HepG2 (cell line): ENCODE data around the gene ABHD6. TPM values are rescaled to one million over a fixed set of nuclear protein-coding genes. Genes with fewer than 3 reads are reported as not detected.

Experiments used
- ATRX ChIP-seq: sonication (generic); formaldehyde crosslinking; IDR thresholded peaks from 2 replicates; pipeline ENCODE4 v1.4.0; 2020; ENCODE audit warnings: missing genetic modification reagents, borderline replicate concordance
- CHCHD3 ChIP-seq: sonication (generic); formaldehyde crosslinking; IDR thresholded peaks from 2 replicates; pipeline ENCODE4 v1.8.0; 2022; ENCODE audit warnings: mild to moderate bottlenecking, missing genetic modification reagents, moderate library complexity
- GZF1 ChIP-seq: sonication (generic); formaldehyde crosslinking; IDR thresholded peaks from 2 replicates; pipeline ENCODE4 v1.5.1; 2020; ENCODE audit warnings: mild to moderate bottlenecking, missing genetic modification reagents
- KLF16 ChIP-seq, 2 experiments: sonication (generic) in 1 of 2; formaldehyde crosslinking in 1 of 2; IDR thresholded peaks; 2 replicates each; pipeline versions ENCODE4 v1.6.1 to v1.8.0; 2016 to 2023; ENCODE audit warnings: missing genetic modification reagents in 2 of 2, missing compliant biosample characterization in 1 of 2
- NFATC3 ChIP-seq: sonication (generic); formaldehyde crosslinking; IDR thresholded peaks from 2 replicates; pipeline ENCODE4 v1.5.1; 2020; ENCODE audit warnings: mild to moderate bottlenecking, missing genetic modification reagents
- PITX1 ChIP-seq: sonication (generic); formaldehyde crosslinking; IDR thresholded peaks from 2 replicates; pipeline ENCODE4 v1.5.1; 2020; ENCODE audit warnings: mild to moderate bottlenecking, missing genetic modification reagents
- POLR2A ChIP-seq, 2 experiments: IDR thresholded peaks; 2 replicates each; pipeline ENCODE4 v1.6.1; 2011; ENCODE audit warnings: low read depth in 2 of 2, low read length in 2 of 2, mild to moderate bottlenecking in 1 of 2, moderate library complexity in 1 of 2; ENCODE audit not compliant: insufficient read depth in 1 of 2
- PRPF4 ChIP-seq: fragments of 200-400 bp; formaldehyde crosslinking; IDR thresholded peaks from 2 replicates; pipeline ENCODE4 v1.6.1; 2016; ENCODE audit warnings: low read length, low read depth; ENCODE audit not compliant: poor library complexity, severe bottlenecking
- RXRB ChIP-seq: IDR thresholded peaks from 2 replicates; pipeline ENCODE4 v1.6.1; 2016; ENCODE audit warnings: borderline replicate concordance, missing genetic modification reagents, missing compliant biosample characterization
- SAFB2 ChIP-seq: sonication (generic); formaldehyde crosslinking; IDR thresholded peaks from 2 replicates; pipeline ENCODE4 v1.5.1; 2020; ENCODE audit warnings: missing genetic modification reagents, low read depth, mild to moderate bottlenecking, borderline replicate concordance
- SUZ12 ChIP-seq: fragments of 150-350 bp; IDR thresholded peaks from 2 replicates; pipeline ENCODE4 v1.6.1; 2014; ENCODE audit warnings: low read depth, low read length
- TCF12 ChIP-seq, 2 experiments: fragments of 450-650 bp in 1 of 2; sonication (generic) in 1 of 2; formaldehyde crosslinking in 1 of 2; IDR thresholded peaks; 2 replicates each; pipeline versions ENCODE4 v1.6.1 to v1.8.0; 2017 to 2022; ENCODE audit warnings: antibody characterized with exemption in 1 of 2, mild to moderate bottlenecking in 1 of 2, missing genetic modification reagents in 1 of 2, moderate library complexity in 1 of 2
- XRCC5 ChIP-seq: fragments of 200-400 bp; formaldehyde crosslinking; optimal IDR thresholded peaks from 2 replicates; pipeline ENCODE3; 2017; ENCODE audit warnings: mild to moderate bottlenecking, low read length
- ZNF207 ChIP-seq: fragments of 450-650 bp; IDR thresholded peaks from 2 replicates; pipeline ENCODE4 v1.6.1; 2016; ENCODE audit warnings: antibody characterized with exemption, borderline replicate concordance
- ZNF350 ChIP-seq: sonication (generic); formaldehyde crosslinking; IDR thresholded peaks from 2 replicates; pipeline ENCODE4 v1.4.0; 2020; ENCODE audit warnings: mild to moderate bottlenecking, low read depth, missing genetic modification reagents, borderline replicate concordance
- ZNF432 ChIP-seq: sonication (generic); formaldehyde crosslinking; IDR thresholded peaks from 2 replicates; pipeline ENCODE4 v1.5.0; 2020; ENCODE audit warnings: missing genetic modification reagents, mild to moderate bottlenecking, borderline replicate concordance
- ZNF530 ChIP-seq: sonication (generic); formaldehyde crosslinking; IDR thresholded peaks from 2 replicates; pipeline ENCODE4 v1.5.0; 2020; ENCODE audit warnings: low read depth, mild to moderate bottlenecking, missing genetic modification reagents
- ZNF709 ChIP-seq: sonication (generic); formaldehyde crosslinking; IDR thresholded peaks from 2 replicates; pipeline ENCODE4 v1.5.0; 2020; ENCODE audit warnings: mild to moderate bottlenecking, missing genetic modification reagents
- ZNF768 ChIP-seq: sonication (generic); formaldehyde crosslinking; IDR thresholded peaks from 2 replicates; pipeline ENCODE4 v1.4.0; 2020; ENCODE audit warnings: missing genetic modification reagents
- polyA plus RNA-seq, 8 experiments: library from polyadenylated mRNA; depleted of rRNA in 3 of 8; stranded (reverse) in 7 of 8; unstranded in 1 of 8; fragments of >200 nt; fragmentation: Illumina TruSeq in 4 of 8; extraction: Trizol in 4 of 8; gene quantifications; 2 replicates each; pipeline versions ENCODE4 v1.2.1 to v1.2.3, GENCODE V29; 2011 to 2016; ENCODE audit warnings: low read depth in 4 of 8, missing spikeins in 1 of 8, mixed read lengths in 1 of 8; ENCODE audit not compliant: insufficient read depth in 1 of 8
- total RNA-seq, 5 experiments: library from RNA; depleted of rRNA; stranded (reverse); fragments of >200 nt; fragmentation: Illumina TruSeq; extraction: Trizol; gene quantifications; 2 replicates each; pipeline ENCODE4 v1.2.3, GENCODE V29; 2016; ENCODE audit warnings: low read depth in 1 of 5
- TF ChIP-seq, protein P1 (sequence below): sonication (generic); formaldehyde crosslinking; IDR thresholded peaks from 2 replicates; pipeline ENCODE4 v1.8.1; 2023; ENCODE audit warnings: mild to moderate bottlenecking, missing genetic modification reagents
- TF ChIP-seq, protein P2 (sequence below): sonication (generic); formaldehyde crosslinking; IDR thresholded peaks from 2 replicates; pipeline ENCODE4 v1.5.1; 2020; ENCODE audit warnings: missing genetic modification reagents, mild to moderate bottlenecking, borderline replicate concordance
- TF ChIP-seq, protein P3 (sequence below): IDR thresholded peaks from 2 replicates; pipeline ENCODE4 v1.6.1; 2012; ENCODE audit warnings: low read length, improper control_type of control experiment
- TF ChIP-seq, protein P4 (sequence below): sonication (generic); formaldehyde crosslinking; IDR thresholded peaks from 2 replicates; pipeline ENCODE4 v1.4.0; 2020; ENCODE audit warnings: missing genetic modification reagents

Gene ABHD6
- total and polyA plus RNA-seq, 2 of the 13 experiments (the other 11 are each of a cell fraction or from before 2014, with no cell fraction given), result 9.0 to 17.2 TPM

DNA sequence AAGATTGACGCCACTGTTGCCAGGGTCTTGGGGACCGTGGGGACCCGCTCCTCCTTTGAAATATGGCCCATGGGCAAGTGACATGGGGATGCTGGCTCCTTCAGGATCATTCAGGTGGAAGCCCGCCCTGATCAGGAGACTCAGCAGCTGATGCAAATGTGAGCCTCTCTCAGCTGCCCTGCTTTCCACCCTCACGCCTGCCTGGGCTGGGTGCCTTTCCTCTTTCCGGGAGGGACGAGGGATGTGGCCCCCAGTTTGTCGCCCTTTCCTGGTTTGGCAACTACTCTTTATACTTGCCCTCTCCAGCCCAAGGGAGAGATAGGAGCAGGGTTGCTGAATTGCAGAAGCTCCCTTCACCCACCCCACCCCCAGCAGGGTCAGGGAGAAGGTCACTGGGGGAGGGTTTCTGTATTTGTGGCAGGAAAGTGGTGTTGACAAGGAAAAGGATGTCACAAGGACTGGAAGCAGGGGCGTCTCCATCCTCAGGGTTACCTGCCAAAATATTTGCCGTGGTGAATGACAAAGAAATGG is 48.6 kb upstream of the ABHD6 start (continued):
- TF ChIP-seq, protein P1, sequence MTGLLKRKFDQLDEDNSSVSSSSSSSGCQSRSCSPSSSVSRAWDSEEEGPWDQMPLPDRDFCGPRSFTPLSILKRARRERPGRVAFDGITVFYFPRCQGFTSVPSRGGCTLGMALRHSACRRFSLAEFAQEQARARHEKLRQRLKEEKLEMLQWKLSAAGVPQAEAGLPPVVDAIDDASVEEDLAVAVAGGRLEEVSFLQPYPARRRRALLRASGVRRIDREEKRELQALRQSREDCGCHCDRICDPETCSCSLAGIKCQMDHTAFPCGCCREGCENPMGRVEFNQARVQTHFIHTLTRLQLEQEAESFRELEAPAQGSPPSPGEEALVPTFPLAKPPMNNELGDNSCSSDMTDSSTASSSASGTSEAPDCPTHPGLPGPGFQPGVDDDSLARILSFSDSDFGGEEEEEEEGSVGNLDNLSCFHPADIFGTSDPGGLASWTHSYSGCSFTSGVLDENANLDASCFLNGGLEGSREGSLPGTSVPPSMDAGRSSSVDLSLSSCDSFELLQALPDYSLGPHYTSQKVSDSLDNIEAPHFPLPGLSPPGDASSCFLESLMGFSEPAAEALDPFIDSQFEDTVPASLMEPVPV (CRISPR knock-in tag), result 0 out of 2 replicates have a peak, but pooled peaks have one; percentile 60
- TF ChIP-seq ZNF530 (CRISPR knock-in tag) (no peak), XRCC5 (no peak), KLF16 (CRISPR knock-in tag; IDR thresholded peaks at IDR 0.05) (no peak), ZNF207 (no peak), PITX1 (CRISPR knock-in tag) (peak; percentile 72; the same call in 1 of the 2 replicates), NFATC3 (no peak), ZNF432 (CRISPR knock-in tag) (no peak), PRPF4 (peak; percentile 83), SUZ12 (no peak), POLR2A (IDR thresholded peaks at IDR 0.05; ENCODE audit: insufficient read depth in 1 of 2, low read depth in 2 of 2, low read length in 2 of 2) (no peak), ZNF709 (CRISPR knock-in tag) (no peak), RXRB (CRISPR knock-in tag) (peak; percentile 93), TCF12 (IDR thresholded peaks at IDR 0.05) (no peak), TCF12 (CRISPR knock-in tag; IDR thresholded peaks at IDR 0.05) (no peak), SAFB2 (CRISPR knock-in tag) (no peak; the same call in 1 of the 2 replicates), CHCHD3 (no peak), GZF1 (CRISPR knock-in tag) (no peak), ZNF350 (CRISPR knock-in tag) (no peak), ZNF768 (CRISPR knock-in tag) (no peak), ATRX (CRISPR knock-in tag) (no peak)
- TF ChIP-seq, protein P2, sequence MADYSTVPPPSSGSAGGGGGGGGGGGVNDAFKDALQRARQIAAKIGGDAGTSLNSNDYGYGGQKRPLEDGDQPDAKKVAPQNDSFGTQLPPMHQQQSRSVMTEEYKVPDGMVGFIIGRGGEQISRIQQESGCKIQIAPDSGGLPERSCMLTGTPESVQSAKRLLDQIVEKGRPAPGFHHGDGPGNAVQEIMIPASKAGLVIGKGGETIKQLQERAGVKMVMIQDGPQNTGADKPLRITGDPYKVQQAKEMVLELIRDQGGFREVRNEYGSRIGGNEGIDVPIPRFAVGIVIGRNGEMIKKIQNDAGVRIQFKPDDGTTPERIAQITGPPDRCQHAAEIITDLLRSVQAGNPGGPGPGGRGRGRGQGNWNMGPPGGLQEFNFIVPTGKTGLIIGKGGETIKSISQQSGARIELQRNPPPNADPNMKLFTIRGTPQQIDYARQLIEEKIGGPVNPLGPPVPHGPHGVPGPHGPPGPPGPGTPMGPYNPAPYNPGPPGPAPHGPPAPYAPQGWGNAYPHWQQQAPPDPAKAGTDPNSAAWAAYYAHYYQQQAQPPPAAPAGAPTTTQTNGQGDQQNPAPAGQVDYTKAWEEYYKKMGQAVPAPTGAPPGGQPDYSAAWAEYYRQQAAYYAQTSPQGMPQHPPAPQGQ, result no peak
- TF ChIP-seq, protein P3, sequence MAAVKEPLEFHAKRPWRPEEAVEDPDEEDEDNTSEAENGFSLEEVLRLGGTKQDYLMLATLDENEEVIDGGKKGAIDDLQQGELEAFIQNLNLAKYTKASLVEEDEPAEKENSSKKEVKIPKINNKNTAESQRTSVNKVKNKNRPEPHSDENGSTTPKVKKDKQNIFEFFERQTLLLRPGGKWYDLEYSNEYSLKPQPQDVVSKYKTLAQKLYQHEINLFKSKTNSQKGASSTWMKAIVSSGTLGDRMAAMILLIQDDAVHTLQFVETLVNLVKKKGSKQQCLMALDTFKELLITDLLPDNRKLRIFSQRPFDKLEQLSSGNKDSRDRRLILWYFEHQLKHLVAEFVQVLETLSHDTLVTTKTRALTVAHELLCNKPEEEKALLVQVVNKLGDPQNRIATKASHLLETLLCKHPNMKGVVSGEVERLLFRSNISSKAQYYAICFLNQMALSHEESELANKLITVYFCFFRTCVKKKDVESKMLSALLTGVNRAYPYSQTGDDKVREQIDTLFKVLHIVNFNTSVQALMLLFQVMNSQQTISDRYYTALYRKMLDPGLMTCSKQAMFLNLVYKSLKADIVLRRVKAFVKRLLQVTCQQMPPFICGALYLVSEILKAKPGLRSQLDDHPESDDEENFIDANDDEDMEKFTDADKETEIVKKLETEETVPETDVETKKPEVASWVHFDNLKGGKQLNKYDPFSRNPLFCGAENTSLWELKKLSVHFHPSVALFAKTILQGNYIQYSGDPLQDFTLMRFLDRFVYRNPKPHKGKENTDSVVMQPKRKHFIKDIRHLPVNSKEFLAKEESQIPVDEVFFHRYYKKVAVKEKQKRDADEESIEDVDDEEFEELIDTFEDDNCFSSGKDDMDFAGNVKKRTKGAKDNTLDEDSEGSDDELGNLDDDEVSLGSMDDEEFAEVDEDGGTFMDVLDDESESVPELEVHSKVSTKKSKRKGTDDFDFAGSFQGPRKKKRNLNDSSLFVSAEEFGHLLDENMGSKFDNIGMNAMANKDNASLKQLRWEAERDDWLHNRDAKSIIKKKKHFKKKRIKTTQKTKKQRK, result no peak
- TF ChIP-seq, protein P4, sequence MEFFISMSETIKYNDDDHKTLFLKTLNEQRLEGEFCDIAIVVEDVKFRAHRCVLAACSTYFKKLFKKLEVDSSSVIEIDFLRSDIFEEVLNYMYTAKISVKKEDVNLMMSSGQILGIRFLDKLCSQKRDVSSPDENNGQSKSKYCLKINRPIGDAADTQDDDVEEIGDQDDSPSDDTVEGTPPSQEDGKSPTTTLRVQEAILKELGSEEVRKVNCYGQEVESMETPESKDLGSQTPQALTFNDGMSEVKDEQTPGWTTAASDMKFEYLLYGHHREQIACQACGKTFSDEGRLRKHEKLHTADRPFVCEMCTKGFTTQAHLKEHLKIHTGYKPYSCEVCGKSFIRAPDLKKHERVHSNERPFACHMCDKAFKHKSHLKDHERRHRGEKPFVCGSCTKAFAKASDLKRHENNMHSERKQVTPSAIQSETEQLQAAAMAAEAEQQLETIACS (CRISPR knock-in tag), result no peak
